HL-60/S4 treated with retinoic acid at 250 ng/mL for 4 days and 3 days (cell line): ENCODE data around the gene ACSM4.
"Not testable (repeated sequence)": the region's sequence is repeated elsewhere in the genome, so short reads cannot be mapped to it uniquely, and the experiment has no call there.

Experiments used
- in situ Hi-C: fragments of 300-500 bp; cut with MboI; formaldehyde crosslinking; loops from 2 replicates; pipeline ENCODE4 v1.7.0; 2022; ENCODE audit warnings: low sequenced_read_pairs

ACSM4 gene, protein sequence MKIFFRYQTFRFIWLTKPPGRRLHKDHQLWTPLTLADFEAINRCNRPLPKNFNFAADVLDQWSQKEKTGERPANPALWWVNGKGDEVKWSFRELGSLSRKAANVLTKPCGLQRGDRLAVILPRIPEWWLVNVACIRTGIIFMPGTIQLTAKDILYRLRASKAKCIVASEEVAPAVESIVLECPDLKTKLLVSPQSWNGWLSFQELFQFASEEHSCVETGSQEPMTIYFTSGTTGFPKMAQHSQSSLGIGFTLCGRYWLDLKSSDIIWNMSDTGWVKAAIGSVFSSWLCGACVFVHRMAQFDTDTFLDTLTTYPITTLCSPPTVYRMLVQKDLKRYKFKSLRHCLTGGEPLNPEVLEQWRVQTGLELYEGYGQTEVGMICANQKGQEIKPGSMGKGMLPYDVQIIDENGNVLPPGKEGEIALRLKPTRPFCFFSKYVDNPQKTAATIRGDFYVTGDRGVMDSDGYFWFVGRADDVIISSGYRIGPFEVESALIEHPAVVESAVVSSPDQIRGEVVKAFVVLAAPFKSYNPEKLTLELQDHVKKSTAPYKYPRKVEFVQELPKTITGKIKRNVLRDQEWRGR

GRCh38 chr12:7303772-7304171, at the start of gene ACSM4:
Gene ACSM4, plus strand, starts transcription at chr12:7304072. Its CDS starts 260 bp downstream, at chr12:7304332.
- in situ Hi-C loops, result no loop called here

DNA sequence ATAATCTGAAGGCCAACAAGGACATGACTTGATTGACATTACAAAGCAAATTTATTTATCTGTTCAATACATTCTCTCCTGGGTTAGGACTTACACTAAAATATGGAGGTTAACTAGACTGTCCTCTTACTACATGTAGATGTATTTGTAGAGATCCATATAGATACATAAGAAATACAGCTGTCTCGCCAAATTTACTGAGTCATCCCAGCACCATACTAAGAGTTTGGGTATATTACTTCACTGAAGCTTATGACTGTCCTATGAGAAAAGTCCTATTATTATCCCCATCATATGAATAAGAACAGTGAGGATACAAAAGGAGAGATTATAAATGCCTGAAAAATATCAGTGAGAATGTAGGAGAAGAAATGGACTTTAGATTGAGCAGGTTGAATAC, 44.8 kb upstream of the ACSM4 start:
- in situ Hi-C loops, result no loop called here

- in situ Hi-C loops, result no loop called here
Observed at GRCh38 chr12:7264538-7264937, 39.3 kb upstream of the ACSM4 start.

DNA sequence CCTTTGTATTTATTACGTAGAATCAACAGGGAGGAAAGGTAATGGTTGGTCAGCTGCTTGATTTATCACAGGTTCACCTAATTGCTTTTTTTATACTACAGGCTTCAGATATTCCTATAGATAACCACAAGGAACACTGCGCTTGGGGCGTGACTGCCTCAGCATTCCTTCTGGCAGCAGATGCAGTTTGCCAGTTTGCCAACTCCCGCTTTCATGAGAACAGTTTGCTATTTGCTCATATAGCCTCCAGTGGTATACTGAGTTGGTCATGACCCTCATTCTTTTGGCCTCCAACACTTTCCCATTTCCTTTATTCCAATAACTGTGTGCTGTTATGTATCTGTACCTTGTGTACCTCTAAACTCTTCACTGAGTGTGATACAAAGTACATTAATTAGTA, 38.6 kb upstream of the ACSM4 start:
- in situ Hi-C loops, result no loop called here

DNA sequence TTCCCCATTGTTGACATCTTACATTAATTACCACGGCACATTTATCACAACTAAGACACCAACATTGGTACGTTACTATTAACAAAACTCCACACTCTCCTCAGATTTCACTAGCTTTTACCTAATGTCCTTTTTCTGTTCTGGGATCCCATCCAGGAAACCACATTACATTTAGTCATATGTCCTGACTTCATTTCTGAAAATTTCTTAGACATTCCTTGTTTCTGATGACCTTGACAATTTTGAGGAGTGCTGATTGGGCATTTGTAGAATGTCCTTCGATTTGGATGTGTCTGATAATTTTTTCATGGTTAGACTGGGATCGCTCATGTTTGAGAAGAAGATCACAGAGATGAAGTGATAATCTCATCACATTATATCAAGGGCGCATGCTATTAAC, 34.6 kb upstream of the ACSM4 start:
- in situ Hi-C loops, result no loop called here

- in situ Hi-C loops, result no loop called here
Observed at GRCh38 chr12:7271893-7272514, 31.9 kb upstream of the ACSM4 start.

DNA sequence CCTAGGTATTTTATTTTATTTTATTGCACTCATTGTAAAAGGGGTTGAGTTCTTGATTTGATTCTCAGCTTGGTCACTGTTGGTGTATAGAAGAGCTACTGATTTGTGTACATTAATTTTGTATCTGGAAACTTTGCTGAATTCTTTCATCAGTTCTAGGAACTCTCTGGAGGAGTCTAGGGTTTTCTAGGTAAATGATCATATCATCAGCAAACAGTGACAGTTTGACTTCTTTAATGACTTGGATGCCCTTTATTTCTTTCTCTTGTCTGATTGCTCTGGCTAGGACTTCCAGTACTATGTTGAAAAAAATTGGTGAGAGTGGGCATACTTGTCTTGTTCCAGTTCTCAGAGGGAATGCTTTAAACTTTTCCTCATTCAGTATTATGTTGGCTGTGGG, 28.4 kb upstream of the ACSM4 start:
- in situ Hi-C loops, result not testable (repeated sequence)

DNA sequence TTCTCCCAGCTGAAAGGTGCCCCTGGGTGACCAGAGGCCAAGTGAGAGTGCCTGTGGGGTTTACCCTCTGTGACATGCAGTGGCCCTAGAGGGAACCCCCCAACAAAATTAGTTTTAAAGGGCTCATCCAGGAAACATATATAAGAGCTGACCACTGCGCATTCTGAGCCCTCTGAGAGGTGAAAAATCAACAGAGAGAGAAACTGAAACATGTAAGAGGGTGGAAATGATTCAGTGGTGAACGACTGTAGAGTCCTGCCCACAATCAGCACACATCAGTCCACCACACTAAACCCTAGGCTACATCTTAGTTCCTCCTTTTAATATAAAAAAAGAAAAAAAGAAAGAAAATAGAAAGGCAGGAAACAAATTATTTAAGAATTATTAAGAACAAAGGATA, 21.0 kb upstream of the ACSM4 start:
- in situ Hi-C loops, result no loop called here

DNA sequence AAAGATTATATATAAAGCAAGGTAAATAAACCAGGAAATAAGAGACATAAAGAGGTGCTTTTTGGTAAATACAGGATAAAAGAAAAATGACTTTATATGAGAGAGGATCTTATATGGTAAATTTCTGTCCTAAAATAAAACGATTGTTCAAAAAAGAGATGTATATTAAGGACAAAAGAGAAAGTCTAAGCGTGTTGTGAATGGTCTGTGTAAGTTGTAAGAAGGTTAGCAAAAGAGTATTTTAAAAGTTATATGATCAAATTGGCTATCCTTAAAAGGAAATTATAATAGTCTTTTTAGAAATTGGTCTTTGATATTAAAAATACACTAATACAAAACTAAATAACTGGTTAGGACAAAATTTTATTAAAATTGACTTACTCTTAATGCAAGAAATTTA, 14.1 kb upstream of the ACSM4 start:
- in situ Hi-C loops, result no loop called here

DNA sequence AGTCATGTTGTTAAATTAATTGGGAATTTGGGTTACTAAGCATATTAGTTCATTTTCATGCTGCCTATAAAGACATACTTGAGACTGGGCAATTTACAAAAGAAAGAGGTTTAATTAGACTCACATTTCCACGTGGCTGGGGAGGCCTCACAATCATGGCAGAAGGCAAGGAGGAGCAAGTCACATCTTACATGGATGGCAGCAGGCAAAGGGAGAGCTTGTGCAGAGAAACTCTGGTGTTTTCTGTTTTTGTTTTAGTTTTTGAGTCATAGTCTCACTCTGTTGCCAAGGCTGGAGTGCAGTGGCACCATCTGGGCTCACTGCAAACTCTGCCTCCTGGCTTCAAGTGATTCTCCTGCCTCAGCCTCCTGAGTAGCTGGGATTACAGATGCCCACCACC, 13.3 kb upstream of the ACSM4 start:
- in situ Hi-C loops, result not testable (repeated sequence)

DNA sequence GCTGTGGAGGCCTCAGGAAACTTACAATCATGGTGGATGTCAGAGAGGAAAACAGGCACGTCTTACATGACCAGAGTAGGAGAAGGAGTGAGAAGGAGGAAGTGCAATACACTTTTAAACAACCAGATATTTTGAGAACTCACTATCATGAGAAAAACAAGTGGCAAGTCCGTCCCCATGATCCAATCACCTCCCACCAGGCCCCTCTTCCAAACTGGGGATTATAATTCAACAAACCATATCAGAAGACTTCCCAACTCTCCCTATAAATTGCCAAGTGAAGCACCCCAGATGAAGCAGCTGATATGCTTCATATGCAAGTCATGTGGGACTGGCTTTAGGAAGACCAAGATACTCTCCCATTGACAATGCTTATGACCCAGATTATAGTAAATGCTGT, 11.6 kb upstream of the ACSM4 start:
- in situ Hi-C loops, result no loop called here

- in situ Hi-C loops, result no loop called here
Observed at GRCh38 chr12:7293670-7294069, 10.2 kb upstream of the ACSM4 start.

GRCh38 chr12:7295529-7295928, 8.3 kb upstream of the ACSM4 start:
- in situ Hi-C loops, result no loop called here

- in situ Hi-C loops, result no loop called here
Observed at GRCh38 chr12:7297865-7298264, 6.0 kb upstream of the ACSM4 start.

- in situ Hi-C loops, result no loop called here
Observed at GRCh38 chr12:7302266-7302986, 1.4 kb upstream of the ACSM4 start.

GRCh38 chr12:7303230-7303629, 642 bp upstream of the ACSM4 start:
- in situ Hi-C loops, result no loop called here

- in situ Hi-C loops, result no loop called here
Observed at GRCh38 chr12:7304456-7304855, 584 bp downstream of the ACSM4 start.

GRCh38 chr12:7310070-7310469, 6.2 kb downstream of the ACSM4 start:
- in situ Hi-C loops, result no loop called here

DNA sequence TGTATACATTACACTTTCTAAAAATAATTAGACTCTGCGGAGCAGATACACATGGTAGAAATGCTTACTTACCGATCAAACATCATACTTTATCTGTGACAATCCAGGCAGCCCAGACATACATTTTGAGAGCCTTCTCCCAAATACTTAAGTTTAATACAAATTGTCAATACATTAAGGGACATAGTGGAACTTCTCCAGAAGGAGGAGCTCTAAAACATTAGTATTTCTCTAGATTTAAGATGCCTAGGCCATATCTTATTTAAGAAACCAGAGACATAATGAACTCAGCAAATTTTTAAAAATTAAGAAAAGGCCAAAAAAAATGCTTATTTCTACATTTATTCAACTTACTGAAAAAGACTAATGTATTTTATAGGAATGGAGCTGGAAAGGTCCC, 16.1 kb downstream of the ACSM4 start:
- in situ Hi-C loops, result no loop called here

DNA sequence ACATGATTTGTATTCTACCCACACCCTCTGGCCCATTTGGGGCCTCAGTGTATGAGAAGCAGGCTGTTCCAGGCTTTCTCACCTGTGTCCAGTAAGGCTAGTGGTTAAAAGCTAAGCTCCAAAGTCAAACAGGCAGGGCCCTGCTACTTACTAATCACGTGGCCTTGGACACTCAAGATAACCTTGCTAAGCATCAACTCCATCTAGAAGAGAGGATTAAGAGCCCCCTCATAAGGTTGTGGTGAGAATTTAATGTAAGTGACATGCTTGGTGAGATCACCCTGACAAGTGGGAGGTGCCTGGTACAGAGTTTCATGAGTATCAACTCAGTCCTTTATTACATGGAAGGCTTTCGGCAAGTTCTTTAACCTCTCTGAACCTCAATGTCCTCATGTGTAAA, 17.8 kb downstream of the ACSM4 start:
- in situ Hi-C loops, result no loop called here

DNA sequence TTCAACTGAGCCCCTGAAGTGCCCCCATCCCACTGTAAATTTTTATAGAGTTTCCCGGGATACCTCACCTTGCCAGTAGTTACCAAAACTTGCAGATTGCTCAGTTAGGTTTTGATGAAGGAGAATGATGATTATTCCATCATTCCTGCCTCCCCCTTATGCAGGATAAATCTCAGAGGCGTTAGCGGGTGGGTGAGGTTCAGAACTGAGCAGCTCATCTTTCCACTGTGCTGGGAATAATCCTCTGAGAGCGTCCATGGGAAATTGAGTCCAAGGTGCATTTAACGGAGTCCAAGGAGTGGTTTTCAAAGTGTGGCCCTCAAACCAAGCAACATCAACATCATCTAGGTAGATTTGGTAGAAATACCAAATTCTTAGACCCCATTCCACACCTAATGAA, 18.7 kb downstream of the ACSM4 start:
- in situ Hi-C loops, result no loop called here

GRCh38 chr12:7324176-7324575, 20.3 kb downstream of the ACSM4 start:
- in situ Hi-C loops, result no loop called here
